Stimulated activated CD8-positive, alpha-beta memory T cell treated with anti-CD3 and anti-CD28 coated beads, Interleukin-15, amount 100 ng/mL, for 48 hours (primary cell): Measurements from ENCODE around the gene ZC3H7A.

Experiments used
- DNase-seq, 2 donors: peaks; one replicate each; pipeline ENCODE4 v3.0.0-alpha.2; 2020; ENCODE audit warnings: low read depth in 2 of 2

Gene ZC3H7A

DNA sequence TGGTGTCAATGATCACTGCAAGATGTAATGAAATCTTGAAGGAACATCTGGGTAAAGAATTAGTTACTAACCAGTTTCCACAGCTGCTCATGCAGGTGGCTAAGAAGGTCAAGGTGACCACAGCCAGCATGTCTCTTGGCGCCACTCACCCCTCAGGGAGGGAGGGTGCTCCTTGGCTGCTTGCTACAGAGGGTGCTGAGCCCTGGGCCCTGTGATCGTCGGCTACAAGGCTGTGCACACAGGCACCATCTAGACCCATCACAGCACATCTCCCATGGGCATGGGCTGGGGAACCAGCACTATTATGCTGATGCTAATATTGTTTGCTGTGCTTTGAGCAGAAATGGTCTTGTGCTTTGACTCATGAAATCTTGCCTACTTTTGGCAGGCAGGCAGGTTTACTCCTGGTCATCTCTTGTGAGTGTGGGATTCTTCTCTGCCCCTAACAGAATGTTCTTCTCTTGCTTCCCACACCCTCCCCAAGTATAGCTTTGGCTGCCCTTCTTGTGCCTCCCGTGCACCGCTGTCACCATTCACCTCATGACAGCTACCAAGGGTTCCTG, 90.8 kb downstream of the ZC3H7A start:
- DNase-seq, result no peak

DNA sequence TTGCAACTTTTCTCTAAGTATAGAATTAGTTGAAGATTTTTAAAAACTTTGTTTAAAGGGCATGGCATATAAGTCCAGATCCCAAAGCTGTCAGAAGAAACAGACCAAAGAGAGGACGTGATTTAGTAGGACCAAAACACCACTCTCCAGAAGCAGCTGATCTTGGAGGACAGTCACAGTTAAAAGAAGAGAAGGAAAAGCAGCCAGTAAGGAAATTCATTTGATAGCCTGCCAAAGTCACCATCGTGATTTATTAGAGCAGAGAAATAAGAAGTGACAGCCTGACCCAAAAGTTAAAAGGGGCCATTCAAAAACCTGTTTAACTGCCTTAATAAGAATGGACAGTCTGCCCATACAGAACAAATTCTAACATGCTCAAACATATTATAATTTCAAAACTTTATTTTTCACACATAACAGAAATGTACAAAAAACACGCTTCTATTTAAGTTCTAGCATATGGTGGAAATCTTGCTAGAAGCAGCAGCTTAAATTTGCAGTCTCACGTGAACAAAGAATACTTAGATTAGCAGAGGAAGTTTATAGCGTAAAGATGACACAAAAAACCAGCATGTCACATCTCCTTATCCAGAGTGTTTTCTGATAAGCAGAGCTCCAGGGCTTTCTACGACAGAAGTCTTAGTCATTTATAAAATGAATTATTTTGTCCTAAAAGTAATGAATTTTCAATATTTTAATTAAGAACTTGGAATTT, 91.6 kb downstream of the ZC3H7A start:
- DNase-seq, result no peak
